HepG2 (cell line): ENCODE measurements around the gene ZNF331. TPM values are rescaled to one million over a fixed set of nuclear protein-coding genes. Genes with fewer than 3 reads are reported as not detected.
A peak's percentile ranks its signal among the peaks of the same experiment; 100 is the strongest.

Experiments used
- CEBPB ChIP-seq: IDR thresholded peaks from 2 replicates; pipeline ENCODE4 v1.6.1; 2011; ENCODE audit warnings: low read depth, low read length, improper control_type of control experiment, borderline replicate concordance
- DPF2 ChIP-seq: sonication (generic); formaldehyde crosslinking; IDR thresholded peaks from 2 replicates; pipeline ENCODE4 v1.4.0; 2020; ENCODE audit warnings: mild to moderate bottlenecking, low read depth, missing genetic modification reagents, borderline replicate concordance
- FOXP1 ChIP-seq, 2 experiments: fragments of 450-650 bp in 1 of 2; IDR thresholded peaks; 2 replicates each; pipeline ENCODE4 v1.6.1; 2017 to 2018; ENCODE audit warnings: antibody characterized with exemption in 1 of 2
- KAT7 ChIP-seq: IDR thresholded peaks from 2 replicates; pipeline ENCODE4 v1.6.1; 2018; ENCODE audit warnings: borderline replicate concordance, missing compliant biosample characterization
- KDM1A ChIP-seq: IDR thresholded peaks from 2 replicates; pipeline ENCODE4 v1.6.1; 2016; ENCODE audit warnings: missing compliant biosample characterization
- SALL1 ChIP-seq: sonication (generic); formaldehyde crosslinking; IDR thresholded peaks from 2 replicates; pipeline ENCODE4 v1.8.0; 2022; ENCODE audit warnings: mild to moderate bottlenecking, missing genetic modification reagents
- TEAD3 ChIP-seq: optimal IDR thresholded peaks from 2 replicates; pipeline ENCODE3; 2016; ENCODE audit warnings: borderline replicate concordance
- ZMYM3 ChIP-seq: sonication (generic); formaldehyde crosslinking; IDR thresholded peaks from 2 replicates; pipeline ENCODE4 v1.5.1; 2020; ENCODE audit warnings: mild to moderate bottlenecking, missing genetic modification reagents
- polyA plus RNA-seq, 8 experiments: library from polyadenylated mRNA; depleted of rRNA in 3 of 8; stranded (reverse) in 7 of 8; unstranded in 1 of 8; fragments of >200 nt; fragmentation: Illumina TruSeq in 4 of 8; extraction: Trizol in 4 of 8; gene quantifications; 2 replicates each; pipeline versions ENCODE4 v1.2.1 to v1.2.3, GENCODE V29; 2011 to 2016; ENCODE audit warnings: low read depth in 4 of 8, missing spikeins in 1 of 8, mixed read lengths in 1 of 8; ENCODE audit not compliant: insufficient read depth in 1 of 8
- total RNA-seq, 5 experiments: library from RNA; depleted of rRNA; stranded (reverse); fragments of >200 nt; fragmentation: Illumina TruSeq; extraction: Trizol; gene quantifications; 2 replicates each; pipeline ENCODE4 v1.2.3, GENCODE V29; 2016; ENCODE audit warnings: low read depth in 1 of 5
- TF ChIP-seq, protein P1 (sequence below): sonication (generic); formaldehyde crosslinking; IDR thresholded peaks from 2 replicates; pipeline ENCODE4 v1.5.1; 2020; ENCODE audit warnings: mild to moderate bottlenecking, missing genetic modification reagents, moderate library complexity
- TF ChIP-seq, protein P2 (sequence below): sonication (generic); formaldehyde crosslinking; IDR thresholded peaks from 2 replicates; pipeline ENCODE4 v1.5.0; 2020; ENCODE audit warnings: mild to moderate bottlenecking, missing genetic modification reagents

Gene ZNF331
- total and polyA plus RNA-seq, 2 of the 13 experiments (the other 11 are each of a cell fraction or from before 2014, with no cell fraction given) = 8.2 to 13.3 TPM

DNA sequence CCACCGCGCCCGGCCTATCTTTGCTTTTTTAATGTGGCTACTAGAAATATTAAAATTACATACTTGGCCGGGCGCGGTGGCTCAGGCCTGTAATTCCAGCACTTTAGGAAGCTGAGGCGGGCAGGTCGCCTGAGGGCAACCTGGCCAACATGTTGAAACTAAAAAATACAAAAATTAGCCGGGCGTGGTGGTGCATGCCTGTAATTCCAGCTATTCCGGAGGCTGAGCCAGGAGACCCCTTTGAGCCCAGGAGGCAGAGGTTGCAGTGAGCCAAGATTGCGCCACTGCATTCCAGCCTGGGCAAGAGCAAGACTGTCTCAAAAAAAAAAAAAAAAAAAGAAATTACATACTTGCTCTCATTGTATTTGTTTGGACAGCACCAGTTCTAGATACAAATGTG lies 59.1 kb downstream of the ZNF331 start (continued):
- TF ChIP-seq SALL1 (CRISPR knock-in tag) (peak; percentile 57), DPF2 (0 out of 2 replicates have a peak, but pooled peaks have one; percentile 19), CEBPB (peak; percentile 76; the same call in 1 of the 2 replicates), ZMYM3 (CRISPR knock-in tag) (peak; percentile 80), KAT7 (CRISPR knock-in tag) (no peak), FOXP1 (IDR thresholded peaks at IDR 0.05) (no peak), FOXP1 (CRISPR knock-in tag; IDR thresholded peaks at IDR 0.05) (no peak), TEAD3 (CRISPR knock-in tag) (peak; percentile 95), KDM1A (0 out of 2 replicates have a peak, but pooled peaks have one; percentile 43)
- TF ChIP-seq, protein P1, sequence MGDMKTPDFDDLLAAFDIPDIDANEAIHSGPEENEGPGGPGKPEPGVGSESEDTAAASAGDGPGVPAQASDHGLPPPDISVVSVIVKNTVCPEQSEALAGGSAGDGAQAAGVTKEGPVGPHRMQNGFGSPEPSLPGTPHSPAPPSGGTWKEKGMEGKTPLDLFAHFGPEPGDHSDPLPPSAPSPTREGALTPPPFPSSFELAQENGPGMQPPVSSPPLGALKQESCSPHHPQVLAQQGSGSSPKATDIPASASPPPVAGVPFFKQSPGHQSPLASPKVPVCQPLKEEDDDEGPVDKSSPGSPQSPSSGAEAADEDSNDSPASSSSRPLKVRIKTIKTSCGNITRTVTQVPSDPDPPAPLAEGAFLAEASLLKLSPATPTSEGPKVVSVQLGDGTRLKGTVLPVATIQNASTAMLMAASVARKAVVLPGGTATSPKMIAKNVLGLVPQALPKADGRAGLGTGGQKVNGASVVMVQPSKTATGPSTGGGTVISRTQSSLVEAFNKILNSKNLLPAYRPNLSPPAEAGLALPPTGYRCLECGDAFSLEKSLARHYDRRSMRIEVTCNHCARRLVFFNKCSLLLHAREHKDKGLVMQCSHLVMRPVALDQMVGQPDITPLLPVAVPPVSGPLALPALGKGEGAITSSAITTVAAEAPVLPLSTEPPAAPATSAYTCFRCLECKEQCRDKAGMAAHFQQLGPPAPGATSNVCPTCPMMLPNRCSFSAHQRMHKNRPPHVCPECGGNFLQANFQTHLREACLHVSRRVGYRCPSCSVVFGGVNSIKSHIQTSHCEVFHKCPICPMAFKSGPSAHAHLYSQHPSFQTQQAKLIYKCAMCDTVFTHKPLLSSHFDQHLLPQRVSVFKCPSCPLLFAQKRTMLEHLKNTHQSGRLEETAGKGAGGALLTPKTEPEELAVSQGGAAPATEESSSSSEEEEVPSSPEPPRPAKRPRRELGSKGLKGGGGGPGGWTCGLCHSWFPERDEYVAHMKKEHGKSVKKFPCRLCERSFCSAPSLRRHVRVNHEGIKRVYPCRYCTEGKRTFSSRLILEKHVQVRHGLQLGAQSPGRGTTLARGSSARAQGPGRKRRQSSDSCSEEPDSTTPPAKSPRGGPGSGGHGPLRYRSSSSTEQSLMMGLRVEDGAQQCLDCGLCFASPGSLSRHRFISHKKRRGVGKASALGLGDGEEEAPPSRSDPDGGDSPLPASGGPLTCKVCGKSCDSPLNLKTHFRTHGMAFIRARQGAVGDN (CRISPR knock-in tag) = peak; percentile 48; the same call in 1 of the 2 replicates
- TF ChIP-seq, protein P2, sequence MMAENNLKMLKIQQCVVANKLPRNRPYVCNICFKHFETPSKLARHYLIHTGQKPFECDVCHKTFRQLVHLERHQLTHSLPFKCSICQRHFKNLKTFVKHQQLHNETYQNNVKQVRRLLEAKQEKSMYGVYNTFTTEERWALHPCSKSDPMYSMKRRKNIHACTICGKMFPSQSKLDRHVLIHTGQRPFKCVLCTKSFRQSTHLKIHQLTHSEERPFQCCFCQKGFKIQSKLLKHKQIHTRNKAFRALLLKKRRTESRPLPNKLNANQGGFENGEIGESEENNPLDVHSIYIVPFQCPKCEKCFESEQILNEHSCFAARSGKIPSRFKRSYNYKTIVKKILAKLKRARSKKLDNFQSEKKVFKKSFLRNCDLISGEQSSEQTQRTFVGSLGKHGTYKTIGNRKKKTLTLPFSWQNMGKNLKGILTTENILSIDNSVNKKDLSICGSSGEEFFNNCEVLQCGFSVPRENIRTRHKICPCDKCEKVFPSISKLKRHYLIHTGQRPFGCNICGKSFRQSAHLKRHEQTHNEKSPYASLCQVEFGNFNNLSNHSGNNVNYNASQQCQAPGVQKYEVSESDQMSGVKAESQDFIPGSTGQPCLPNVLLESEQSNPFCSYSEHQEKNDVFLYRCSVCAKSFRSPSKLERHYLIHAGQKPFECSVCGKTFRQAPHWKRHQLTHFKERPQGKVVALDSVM (CRISPR knock-in tag) = peak; percentile 97
